B cell (primary cell): ENCODE measurements around the gene NPFFR1. TPM values are rescaled to one million over a fixed set of nuclear protein-coding genes. Genes with fewer than 3 reads are reported as not detected.

Experiments
- ATAC-seq: fragments of 200-7000 bp; cut with Tn5 transposase; one replicate; pipeline ENCODE4 v1.10.0; 2021; ENCODE audit warnings: low read depth, mild to moderate bottlenecking, moderate number of reproducible peaks, moderate library complexity
- CTCF ChIA-PET: fragments of 350-600 bp; sonication (Branson Sonifier 250); formaldehyde crosslinking; loops from one replicate; lab custom pipeline; 2021; ENCODE audit warnings: antibody characterized with exemption, inconsistent platforms; lab: Charles Lee
- POLR2A ChIA-PET: fragments of 350-600 bp; sonication (Branson Sonifier 250); formaldehyde crosslinking; loops from one replicate; lab custom pipeline; 2021; ENCODE audit warnings: antibody characterized with exemption; lab: Charles Lee
- DNase-seq: peaks from one replicate; pipeline ENCODE4 v3.0.0; 2013
- H2AFZ ChIP-seq: 2 replicates; pipeline ENCODE4 v1.6.1; 2012; ENCODE audit warnings: mild to moderate bottlenecking, low read depth, low read length; ENCODE audit not compliant: insufficient read depth, poor library complexity, severe bottlenecking
- H3K27ac ChIP-seq, 2 donors: 1 replicate in 1 of 2; 2 replicates in 1 of 2; pipeline ENCODE4 v1.5.1; 2012 to 2013; ENCODE audit warnings: low read length in 2 of 2, mild to moderate bottlenecking in 2 of 2, moderate library complexity in 1 of 2
- H3K27me3 ChIP-seq, 4 experiments: fragments of 200-600 bp in 1 of 4; sonication (generic) in 1 of 4; replicated peaks in 1 of 4; 1 replicate in 2 of 4; 2 replicates in 2 of 4; pipeline versions ENCODE4 v1.6.1 to v1.7.0; 2013 to 2016; ENCODE audit warnings: low read length in 3 of 4, mild to moderate bottlenecking in 2 of 4, mixed read lengths in 1 of 4, moderate library complexity in 1 of 4; ENCODE audit not compliant: insufficient read depth in 4 of 4, control insufficient read depth in 3 of 4; ENCODE audit errors: control extremely low read depth in 1 of 4
- H3K36me3 ChIP-seq, 2 experiments: replicated peaks in 1 of 2; 1 replicate in 1 of 2; 2 replicates in 1 of 2; pipeline versions ENCODE4 v1.6.1 to v1.7.1; 2013; ENCODE audit warnings: low read length in 1 of 2; ENCODE audit not compliant: insufficient read depth in 2 of 2, control insufficient read depth in 1 of 2; ENCODE audit errors: control extremely low read depth in 1 of 2, extremely low read depth in 1 of 2
- H3K4me1 ChIP-seq, 2 donors: fragments of 200-600 bp in 1 of 2; sonication (generic) in 1 of 2; 1 replicate in 1 of 2; 2 replicates in 1 of 2; pipeline versions ENCODE4 v1.5.1 to v1.6.1; 2013 to 2017; ENCODE audit warnings: low read length in 2 of 2; ENCODE audit not compliant: control insufficient read depth in 2 of 2, insufficient read depth in 2 of 2
- H3K4me2 ChIP-seq: replicated peaks from 2 replicates; pipeline ENCODE3; 2012; ENCODE audit warnings: mild to moderate bottlenecking, low read depth, low read length; ENCODE audit not compliant: poor library complexity, severe bottlenecking
- H3K4me3 ChIP-seq, 5 experiments: fragments of 200-600 bp in 1 of 5; sonication (generic) in 1 of 5; 1 replicate in 3 of 5; 2 replicates in 2 of 5; pipeline versions ENCODE4 v1.5.1 to v1.7.0; 2011 to 2016; ENCODE audit warnings: low read length in 4 of 5, mild to moderate bottlenecking in 4 of 5, low read depth in 2 of 5, control low read depth in 1 of 5, moderate library complexity in 1 of 5; ENCODE audit not compliant: insufficient read depth in 1 of 5; ENCODE audit errors: control extremely low read depth in 1 of 5, extremely low read depth in 1 of 5
- H3K79me2 ChIP-seq: fragments of 200-600 bp; sonication (generic); one replicate; pipeline ENCODE4 v1.6.0; 2016; ENCODE audit warnings: low read length; ENCODE audit not compliant: control insufficient read depth, insufficient read depth
- H3K9ac ChIP-seq: fragments of 200-600 bp; sonication (generic); 2 replicates; pipeline ENCODE4 v1.6.1; 2017; ENCODE audit warnings: mild to moderate bottlenecking, low read length, moderate library complexity
- H3K9me3 ChIP-seq, 3 donors: one replicate each; pipeline versions ENCODE4 v1.6.1 to v1.7.1; 2013; ENCODE audit warnings: low read length in 2 of 3; ENCODE audit not compliant: control insufficient read depth in 2 of 3, insufficient read depth in 1 of 3; ENCODE audit errors: control extremely low read depth in 1 of 3
- H4K20me1 ChIP-seq: 2 replicates; pipeline ENCODE4 v1.6.0; 2012; ENCODE audit warnings: mild to moderate bottlenecking, low read length; ENCODE audit not compliant: insufficient read depth, control insufficient read depth, poor library complexity, severe bottlenecking
- H3K27ac Mint-ChIP-seq: one replicate; pipeline ENCODE4 v1.8.0; 2021; ENCODE audit warnings: mixed read lengths
- H3K27me3 Mint-ChIP-seq: one replicate; pipeline ENCODE4 v1.8.0; 2021; ENCODE audit warnings: mixed read lengths
- H3K4me1 Mint-ChIP-seq: one replicate; pipeline ENCODE4 v1.8.0; 2021; ENCODE audit warnings: mixed read lengths
- H3K4me3 Mint-ChIP-seq: one replicate; pipeline ENCODE4 v1.8.0; 2021; ENCODE audit warnings: mixed read lengths
- H3K9me3 Mint-ChIP-seq: one replicate; pipeline ENCODE4 v1.8.0; 2022; ENCODE audit warnings: mixed read lengths; ENCODE audit not compliant: insufficient read depth
- CTCF ChIP-seq: fragments of 200-600 bp; IDR thresholded peaks from one replicate; pipeline ENCODE4 v1.8.0; 2022; ENCODE audit warnings: antibody characterized with exemption, mild to moderate bottlenecking
- EZH2 ChIP-seq: IDR thresholded peaks from 2 replicates; pipeline ENCODE4 v1.6.1; 2012; ENCODE audit warnings: borderline replicate concordance, low read depth, mild to moderate bottlenecking, moderate library complexity, low read length; ENCODE audit not compliant: insufficient read depth, poor library complexity, severe bottlenecking
- WGBS: methylation state at CpG from one replicate; pipeline ENCODE4 v1.1.5; 2013; ENCODE audit warnings: missing lambda C conversion rate; ENCODE audit not compliant: insufficient coverage; 5-methylcytosine and 5-hydroxymethylcytosine counted together
- intact Hi-C: fragments of 100-400 bp; cut with micrococcal nuclease; formaldehyde crosslinking; loops from one replicate; pipeline ENCODE4 v1.10.0; 2022
- polyA plus RNA-seq: library from polyadenylated mRNA; depleted of rRNA; stranded (reverse); fragments of >200 nt; gene quantifications from 2 replicates; pipeline ENCODE4 v1.2.3, GENCODE V29; 2012
- total RNA-seq, 2 donors: library from RNA; stranded (reverse); fragments of 120-200 nt in 1 of 2; gene quantifications; 1 replicate in 1 of 2; 2 replicates in 1 of 2; pipeline versions ENCODE4 v1.2.3 to v1.2.4, GENCODE V29; 2013 to 2022

NPFFR1 gene
- total and polyA plus RNA-seq, 2 donors (not counting 1 experiment from before 2014, with no cell fraction given), result not detected

DNA sequence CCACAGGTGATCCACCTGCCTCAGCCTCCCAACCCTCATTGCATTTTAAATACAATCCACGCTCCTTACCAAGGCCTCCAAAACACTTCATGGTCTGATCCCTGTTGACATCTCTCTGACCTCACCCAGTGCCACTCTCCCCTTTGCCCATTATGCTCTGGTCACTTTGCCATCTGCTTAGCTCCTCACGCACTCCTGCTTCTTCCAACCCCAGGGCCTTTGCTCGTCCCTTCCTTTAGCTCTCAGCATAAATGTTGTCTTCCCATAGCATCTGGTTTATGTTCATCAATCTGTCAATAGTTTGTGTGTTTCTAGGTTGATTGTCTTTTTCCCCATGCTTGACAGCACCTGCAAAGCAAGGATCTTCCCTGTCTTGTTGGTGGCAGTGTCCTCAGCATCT, 14.1 kb downstream of the NPFFR1 start:
- peaks cover 6 to 11% of the 10 kb centered on the region in 2 donors for H3K4me1 ChIP-seq
- no peaks in the 10 kb centered on the region for H3K9me3 Mint-ChIP-seq
- WGBS, result 94% methylated on average over 1 of the region's 3 CpGs
- H3K4me2 ChIP-seq, result no peak overlapping the region
- peaks cover 12% of the 10 kb centered on the region for H3K27me3 Mint-ChIP-seq
- no peaks in the 10 kb centered on the region for H3K9me3 ChIP-seq
- H3K27me3 ChIP-seq, result peaks cover 0 to 2% (median 0%) of the 10 kb centered on the region in 4 experiments
- no peak overlapping the region for H3K9ac ChIP-seq
- no peak for TF ChIP-seq EZH2
- TF ChIP-seq CTCF, result no peak
- POLR2A ChIA-PET, result no interaction called here
- peaks cover 15% of the 10 kb centered on the region for H3K4me1 Mint-ChIP-seq
- CTCF ChIA-PET, result interaction anchor here (0.7 to 16.5 kb wide), 6 partner anchors 15 to 329 kb away, joined by 3 to 185 read pairs (median 8); no protein-coding TSS in a partner anchor
- H3K79me2 ChIP-seq, result no peaks in the 10 kb centered on the region
- no peaks in the 10 kb centered on the region for H4K20me1 ChIP-seq
- no peaks in the 10 kb centered on the region for H3K36me3 ChIP-seq
- H3K4me3 ChIP-seq, result no peak overlapping the region
- DNase-seq, result no peak
- no peak overlapping the region for H3K27ac ChIP-seq
- intact Hi-C loops, result loop anchor here (5.0 kb wide), 1 partner anchor 47 kb away; no protein-coding TSS in a partner anchor
- peak overlapping the region; percentile 22 for H3K27ac Mint-ChIP-seq
- H2AFZ ChIP-seq, result no peak overlapping the region
- no peak overlapping the region for H3K4me3 Mint-ChIP-seq
- ATAC-seq, result no peak

DNA sequence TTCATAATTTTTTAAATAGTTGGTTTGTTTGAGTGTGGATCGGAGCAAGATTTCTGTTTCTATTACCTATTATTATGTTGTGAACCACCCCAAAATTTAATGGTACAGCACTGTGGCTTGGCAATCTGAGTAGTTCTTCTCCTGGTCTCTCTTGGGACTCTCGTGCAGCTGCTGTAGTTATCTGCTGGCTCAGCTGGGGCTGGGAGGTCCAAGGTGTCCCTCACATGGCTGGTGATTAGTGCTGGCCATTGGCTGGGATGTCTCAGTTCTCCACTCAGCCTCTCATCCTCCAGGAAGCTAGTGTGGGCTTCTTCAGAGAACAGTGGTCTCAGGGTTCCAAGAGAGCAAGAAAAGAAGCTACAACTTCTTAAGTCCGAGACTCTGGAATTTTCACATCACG, 15.4 kb downstream of the NPFFR1 start:
- H2AFZ ChIP-seq, result no peak overlapping the region
- peaks cover 0 to 2% (median 0%) of the 10 kb centered on the region in 4 experiments for H3K27me3 ChIP-seq
- Mint-ChIP-seq H3K4me1 (peaks cover 13% of the 10 kb centered on the region), H3K9me3 (no peaks in the 10 kb centered on the region), H3K27me3 (peaks cover 18% of the 10 kb centered on the region), H3K27ac (no peak overlapping the region), H3K4me3 (no peak overlapping the region)
- ATAC-seq, result no peak
- no peak for DNase-seq
- H3K4me3 ChIP-seq, result no peak overlapping the region
- H3K36me3 ChIP-seq, result no peaks in the 10 kb centered on the region
- 95% methylated on average over 2 of the region's 4 CpGs for WGBS
- ChIA-PET POLR2A (no interaction called here), CTCF (interaction anchor here (1.1 to 16.5 kb wide), 4 partner anchors 8 to 134 kb away, joined by 3 to 185 read pairs (median 11); no protein-coding TSS in a partner anchor)
- H3K9ac ChIP-seq, result no peak overlapping the region
- no peak overlapping the region for H3K27ac ChIP-seq
- no peaks in the 10 kb centered on the region for H4K20me1 ChIP-seq
- no peak overlapping the region for H3K4me2 ChIP-seq
- H3K4me1 ChIP-seq, result peaks cover 6 to 11% of the 10 kb centered on the region in 2 donors
- H3K79me2 ChIP-seq, result no peaks in the 10 kb centered on the region
- intact Hi-C loops, result loop anchor here (5.0 kb wide), 1 partner anchor 46 kb away; no protein-coding TSS in a partner anchor
- TF ChIP-seq CTCF, result no peak
- no peak for TF ChIP-seq EZH2
- no peaks in the 10 kb centered on the region for H3K9me3 ChIP-seq
